Measurements from ENCODE around the gene TFRC.
A peak's percentile ranks its signal among the peaks of the same experiment; 100 is the strongest.
"Not testable (repeated sequence)": the region's sequence is repeated elsewhere in the genome, so short reads cannot be mapped to it uniquely, and the experiment has no call there.

TFRC gene

DNA sequence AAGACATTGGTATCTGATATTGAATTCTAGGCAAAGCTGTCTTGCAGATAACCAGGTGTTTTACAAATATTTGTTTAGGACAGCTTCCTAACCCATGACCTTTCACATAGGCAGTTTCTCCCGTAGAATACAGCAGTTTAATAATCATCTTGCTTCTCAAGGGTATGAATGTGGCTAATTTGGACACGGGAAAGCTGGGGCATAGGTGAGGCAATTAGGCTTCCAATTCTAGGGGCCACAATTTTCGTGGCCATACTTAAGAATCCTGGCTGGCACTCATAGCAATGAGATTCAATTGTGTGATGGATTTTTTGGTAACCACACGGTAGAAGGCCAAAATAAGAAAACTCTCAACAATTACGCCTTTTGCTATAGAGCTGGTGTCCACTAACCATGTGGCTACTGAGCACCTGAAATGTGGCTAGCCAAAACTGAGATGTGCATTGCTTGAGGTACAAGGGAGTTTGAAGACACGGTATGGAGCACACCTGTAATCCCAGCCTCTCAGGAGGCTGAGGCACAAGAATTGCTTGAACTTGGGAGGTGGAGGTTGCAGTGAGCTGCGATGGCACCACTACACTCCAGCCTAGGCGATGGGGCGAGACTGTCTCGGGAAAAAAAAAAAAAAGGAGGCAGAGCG, 34.4 kb downstream of the TFRC start:
- DNase-seq = peak; percentile 38

DNA sequence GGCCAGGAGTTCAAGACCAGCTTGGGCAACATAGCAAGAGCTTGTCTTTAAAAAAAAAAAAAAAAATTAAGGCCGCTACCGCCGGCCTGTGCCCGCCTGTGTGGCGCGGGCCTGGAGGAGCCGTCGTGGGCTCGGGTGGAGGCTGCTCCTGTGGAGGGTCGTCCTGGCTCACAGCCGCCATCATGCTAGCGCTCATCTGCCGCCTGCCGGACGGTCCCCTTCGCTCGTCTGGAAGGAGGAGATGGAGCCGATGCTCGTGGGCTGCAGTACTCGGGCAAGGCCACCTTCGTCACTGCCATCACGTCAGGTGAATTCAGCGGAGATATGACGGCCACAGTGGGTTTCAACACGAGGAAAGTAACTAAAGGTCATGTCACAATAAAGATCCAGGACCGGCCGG, 37.4 kb downstream of the TFRC start:
- no peak for DNase-seq

DNA sequence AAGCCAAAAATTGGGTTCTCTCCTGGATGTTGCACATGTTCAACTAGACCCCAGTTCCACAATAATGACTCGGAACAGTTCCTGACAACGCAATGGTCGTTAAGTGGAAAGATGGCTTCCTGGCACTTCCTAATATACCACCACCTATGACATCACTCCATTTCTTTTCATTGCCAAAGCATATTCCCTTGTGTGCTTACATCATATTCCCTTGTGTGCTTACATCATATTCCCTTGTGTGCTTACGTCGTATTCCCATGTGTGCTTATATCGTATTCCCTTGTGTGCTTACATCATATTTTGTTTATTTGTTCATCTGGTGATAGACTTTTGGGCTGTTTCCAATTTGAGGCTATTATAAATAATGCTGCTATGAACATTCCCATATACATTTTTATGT, 39.2 kb downstream of the TFRC start:
- DNase-seq = no peak

DNA sequence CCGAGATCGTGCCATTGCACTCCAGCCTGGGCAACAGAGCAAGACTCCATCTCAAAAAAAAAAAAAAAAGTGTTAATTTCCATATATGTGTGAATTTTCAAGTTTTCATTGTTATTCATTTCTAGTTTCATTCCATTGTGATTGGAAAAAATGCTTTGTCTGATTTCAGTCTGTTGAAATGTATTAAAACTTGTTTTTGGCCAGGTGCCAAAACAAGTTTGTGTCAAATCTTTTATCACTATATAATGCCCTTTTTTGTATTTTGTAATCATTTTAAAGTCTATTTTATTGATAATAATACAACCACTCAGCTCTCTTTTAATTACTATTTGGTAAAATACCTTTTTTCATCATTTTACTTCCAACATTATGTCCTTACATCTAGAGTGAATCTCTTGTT, 42.5 kb downstream of the TFRC start:
- no peak for DNase-seq

DNA sequence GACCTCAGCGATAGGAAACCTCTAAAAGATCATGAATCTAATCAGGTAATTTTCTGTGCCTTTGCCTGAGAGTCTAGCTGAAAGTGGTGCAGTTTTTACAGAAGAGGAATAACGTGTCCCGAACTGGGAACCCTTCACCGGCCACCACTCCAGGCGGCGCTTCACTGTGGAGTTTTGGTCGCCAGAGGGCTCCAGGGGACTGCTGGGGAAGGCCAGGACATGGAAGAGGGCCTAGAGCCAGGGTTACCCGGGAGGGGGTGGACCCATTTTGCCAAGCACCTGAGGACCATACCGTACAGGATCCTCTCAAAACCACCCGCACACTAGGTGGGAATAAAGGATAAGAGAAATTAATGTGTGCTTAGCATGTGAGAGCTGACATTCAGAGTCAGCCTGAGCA, 55.8 kb downstream of the TFRC start:
- not testable (repeated sequence) for DNase-seq

DNA sequence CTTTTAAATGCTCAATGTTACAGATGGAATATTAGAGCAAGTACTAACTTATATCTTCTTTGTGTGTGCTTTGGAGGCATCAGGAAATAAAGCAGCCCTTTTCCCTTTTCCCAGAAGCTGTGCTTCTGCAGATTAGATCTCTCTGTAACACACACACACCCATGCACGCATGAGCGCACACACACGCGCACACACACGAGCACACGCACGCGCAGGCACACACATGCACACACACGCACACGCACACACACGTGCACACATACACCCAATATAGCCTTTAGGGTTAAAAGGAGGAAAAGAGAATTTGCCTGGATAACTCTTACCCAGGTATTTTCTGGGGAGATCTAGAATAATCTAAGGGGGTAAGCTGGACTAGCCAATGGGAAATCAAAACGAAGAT, 56.9 kb downstream of the TFRC start:
- no peak for DNase-seq

DNA sequence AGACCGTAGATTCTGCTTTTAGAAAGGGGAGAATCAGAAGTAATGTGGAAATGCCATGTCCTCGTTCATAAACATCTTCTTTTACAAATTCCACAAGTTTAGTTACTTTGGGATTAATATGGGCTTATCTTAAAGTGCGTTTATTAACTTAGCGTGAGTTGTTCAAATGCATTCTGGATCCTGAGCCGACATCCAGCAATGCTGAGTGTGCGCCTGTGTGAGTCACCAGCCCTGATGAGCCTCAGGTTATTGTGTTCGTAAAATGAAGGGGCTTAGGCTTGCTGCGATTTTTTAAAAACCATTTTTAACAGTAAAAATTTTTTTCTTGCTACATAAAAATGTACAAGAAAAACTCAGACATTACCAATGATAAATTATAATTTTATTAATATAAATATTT, 57.9 kb downstream of the TFRC start:
- DNase-seq = no peak

DNA sequence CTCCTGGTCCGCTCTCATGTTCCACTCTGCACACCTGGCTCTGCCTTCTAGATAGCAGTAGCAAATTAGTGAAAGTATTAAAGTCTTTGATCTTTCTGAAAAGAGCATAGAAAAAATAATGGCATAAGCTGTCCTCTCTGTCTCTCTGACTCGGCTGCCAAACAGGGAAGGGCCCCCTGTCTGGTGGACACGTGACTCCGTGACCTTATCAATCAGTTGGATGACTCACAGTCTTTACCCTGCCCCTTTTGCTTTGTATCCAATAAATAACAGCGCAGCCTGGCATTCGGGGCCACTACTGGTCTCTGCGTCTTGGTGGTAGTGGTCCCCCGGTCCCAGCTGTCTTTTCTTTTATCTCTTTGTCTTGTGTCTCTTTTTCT, 59.4 kb downstream of the TFRC start:
- DNase-seq = not testable (repeated sequence)

DNA sequence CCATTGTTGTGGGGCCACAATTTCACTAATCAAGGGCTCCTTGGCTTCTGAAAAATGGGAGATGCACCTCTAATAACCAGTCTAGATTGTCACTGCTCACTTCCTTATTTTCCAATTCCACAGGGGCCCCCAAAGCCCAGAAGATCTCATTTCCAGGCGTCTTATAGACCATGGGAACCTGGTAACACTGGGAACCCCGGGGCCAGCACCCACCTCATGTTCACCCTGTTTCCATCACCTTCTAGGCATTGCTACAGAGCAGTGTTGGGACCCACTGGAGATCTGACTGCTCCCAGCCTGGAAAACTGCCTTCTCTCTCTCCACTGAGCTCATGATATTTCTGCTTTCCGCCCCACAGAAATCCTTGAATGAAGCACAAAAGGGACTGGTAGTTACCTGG, 61.5 kb downstream of the TFRC start:
- no peak for DNase-seq

DNA sequence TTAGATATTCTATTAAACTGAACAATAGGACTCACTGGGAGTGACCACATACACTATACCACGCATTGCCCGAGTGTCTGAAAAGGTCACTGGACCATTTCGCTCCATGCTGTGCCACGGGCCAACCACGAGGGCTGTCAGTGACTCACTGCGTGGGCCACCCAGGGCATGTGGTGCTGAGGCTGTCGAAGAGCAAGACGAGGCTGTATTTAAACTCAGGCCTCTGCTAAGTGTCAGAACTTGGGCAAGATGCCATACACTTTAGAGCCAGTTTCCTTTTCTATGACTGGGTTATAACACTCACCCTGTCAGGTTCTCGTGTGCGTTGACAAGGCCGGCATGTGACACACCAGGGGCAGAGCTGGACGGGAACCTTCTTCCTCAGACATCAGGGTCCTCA, 62.3 kb downstream of the TFRC start:
- not testable (repeated sequence) for DNase-seq

DNA sequence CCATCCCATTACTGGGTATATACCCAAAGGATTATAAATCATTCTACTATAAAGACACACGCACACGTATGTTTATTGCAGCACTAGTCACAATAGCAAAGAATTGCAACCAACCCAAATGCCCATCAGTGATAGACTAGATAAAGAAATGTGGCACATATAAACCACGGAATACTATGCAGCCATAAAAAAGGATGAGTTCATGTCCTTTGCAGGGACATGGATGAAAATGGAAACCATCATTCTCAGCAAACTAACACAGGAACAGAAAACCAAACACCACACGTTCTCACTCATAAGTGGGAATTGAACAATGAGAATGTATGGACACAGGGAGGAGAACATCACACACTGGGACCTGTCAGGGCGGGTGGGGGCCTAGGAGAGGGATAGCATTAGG, 63.7 kb downstream of the TFRC start:
- DNase-seq = not testable (repeated sequence)

DNA sequence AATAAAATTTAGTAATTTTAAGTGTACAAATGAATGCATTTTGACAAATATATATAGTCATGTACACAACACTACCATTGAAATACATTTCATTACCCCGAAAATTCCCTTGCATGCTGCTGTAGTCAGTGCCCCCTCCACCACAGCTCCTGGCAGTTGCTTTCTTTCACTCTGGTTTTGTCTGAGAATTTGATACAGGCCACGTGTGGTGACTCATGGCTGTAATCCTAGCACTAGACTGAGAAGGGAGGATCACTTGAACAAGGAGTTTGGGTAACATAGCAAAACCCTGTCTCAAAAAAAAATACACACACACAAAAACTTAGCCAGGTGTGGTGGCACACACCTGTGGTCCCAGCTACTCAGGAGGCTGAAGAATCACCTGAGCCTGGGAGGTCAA, 65.4 kb downstream of the TFRC start:
- no peak for DNase-seq

DNA sequence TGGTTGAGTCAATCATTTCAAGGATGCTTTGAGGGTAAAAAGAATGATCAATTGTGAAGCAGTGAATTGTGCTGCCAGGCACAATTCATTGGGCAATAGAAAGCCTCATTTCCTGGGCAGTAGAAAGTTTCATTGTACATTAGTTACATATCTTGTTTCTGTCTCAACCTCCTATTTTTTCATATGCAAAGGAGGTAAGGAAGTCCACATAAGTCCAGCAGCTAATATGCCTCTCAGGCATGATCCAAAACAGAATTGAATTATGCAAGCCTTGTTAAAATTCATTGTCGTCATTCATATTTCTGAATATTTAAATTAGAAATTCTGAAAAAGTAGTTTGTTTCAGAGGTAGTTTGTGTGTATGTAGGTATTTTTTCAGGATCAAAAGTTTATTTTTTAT, 65.8 kb downstream of the TFRC start:
- no peak for DNase-seq

DNA sequence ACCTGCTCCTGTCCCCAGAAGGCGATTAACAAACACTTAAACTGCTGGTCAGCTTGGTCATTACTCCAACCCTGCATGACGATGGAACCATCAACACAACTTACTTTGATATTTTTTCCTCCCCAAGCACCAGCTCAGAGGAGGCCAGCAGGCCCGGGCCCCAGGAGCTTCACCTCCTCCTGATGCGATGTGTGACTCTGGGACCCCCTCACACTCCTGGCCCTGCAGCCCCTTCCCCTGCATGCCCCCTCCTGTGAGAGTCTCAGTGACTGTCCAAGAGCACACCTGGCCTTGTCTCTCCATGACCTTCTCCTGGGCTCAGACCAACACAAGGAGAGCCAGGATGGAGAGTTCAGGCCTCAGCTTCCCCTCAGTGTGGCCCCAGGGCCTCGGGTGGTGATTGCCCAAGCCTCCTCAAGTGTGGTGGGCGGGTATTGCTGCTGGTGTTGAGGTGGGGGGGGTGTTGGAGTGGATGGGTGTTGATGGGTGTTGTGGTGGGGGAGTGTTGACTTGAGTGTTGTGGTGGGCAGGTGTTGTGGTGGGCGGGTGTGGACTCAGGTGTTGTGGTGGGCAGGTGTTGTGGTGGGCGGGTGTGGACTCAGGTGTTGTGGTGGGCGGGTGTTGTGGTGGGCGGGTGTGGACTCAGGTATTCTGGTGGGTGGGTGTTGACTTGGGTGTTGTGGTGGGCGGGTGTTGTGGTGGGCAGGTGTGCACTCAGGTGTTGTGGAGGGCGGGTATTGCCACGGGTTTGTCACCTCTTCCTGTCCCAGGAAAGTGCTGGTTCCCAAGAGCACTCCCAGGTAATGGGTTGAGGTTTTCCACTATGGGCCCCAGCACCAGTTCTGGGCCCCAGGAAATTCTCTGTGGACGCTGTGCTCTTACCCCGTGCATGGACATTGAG, 68.1 kb downstream of the TFRC start:
- no peak for DNase-seq

DNA sequence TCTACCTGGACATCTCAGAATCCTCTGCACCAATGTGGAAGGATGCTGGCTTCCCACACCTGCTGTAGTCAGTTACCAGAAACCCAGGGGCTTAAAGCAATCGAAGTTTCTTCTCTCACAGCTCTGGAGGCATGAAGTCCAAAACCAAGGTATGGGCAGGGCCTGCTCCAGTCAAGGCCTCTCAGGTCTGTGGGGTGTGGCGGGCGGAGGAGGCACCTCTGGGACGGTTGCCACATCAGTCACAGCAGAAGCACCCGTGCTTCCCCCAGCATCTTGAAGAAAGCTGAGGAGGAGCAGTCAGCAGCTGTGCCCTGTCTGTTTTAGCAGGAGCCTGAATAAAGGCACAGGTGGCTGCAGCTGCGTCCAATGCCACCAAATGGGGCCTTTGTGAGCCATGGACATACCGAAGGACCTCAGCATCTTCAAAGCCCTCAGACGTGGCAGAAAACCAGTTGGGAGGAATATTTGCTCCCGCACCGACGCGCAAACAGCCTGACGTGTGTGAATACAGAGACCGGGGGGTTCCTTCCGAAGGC, 68.9 kb downstream of the TFRC start:
- no peak for DNase-seq

DNA sequence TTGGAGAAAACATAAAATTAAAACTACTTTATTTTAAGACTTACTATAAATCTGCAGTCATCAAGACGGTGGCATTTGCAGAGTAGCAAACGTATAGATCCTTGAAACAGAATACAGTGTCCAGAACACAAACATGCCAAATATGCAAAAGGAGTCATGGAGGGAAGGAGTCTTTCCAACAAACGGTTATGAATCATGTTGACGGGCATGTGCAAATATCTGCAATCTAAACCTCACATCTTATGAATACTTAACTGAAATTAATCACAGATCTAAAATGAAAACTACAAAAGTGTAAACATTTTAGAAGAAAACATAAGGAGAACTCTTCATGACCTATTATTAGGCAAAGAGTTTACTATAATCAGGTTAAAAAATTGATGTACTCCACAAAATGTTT, 69.4 kb downstream of the TFRC start:
- DNase-seq = no peak

DNA sequence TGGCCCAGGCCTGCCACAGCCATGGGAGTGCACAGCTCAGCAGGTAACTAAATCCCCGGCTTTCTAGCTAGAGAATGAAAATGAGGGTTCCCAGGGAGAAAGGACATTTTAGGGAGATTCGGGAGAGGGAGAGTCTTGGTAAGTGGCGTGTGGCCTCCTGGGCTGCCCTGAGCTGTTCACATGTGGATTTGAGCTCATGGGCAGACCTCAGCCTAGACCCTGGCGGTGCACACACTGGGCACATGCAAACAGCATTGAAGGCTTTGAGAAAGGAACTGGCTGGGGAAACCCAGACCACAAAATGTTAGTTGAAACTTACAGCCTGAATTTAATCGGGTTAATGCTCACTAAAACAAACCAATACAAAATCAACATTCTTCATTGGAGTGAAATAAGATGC, 72.4 kb downstream of the TFRC start:
- DNase-seq = no peak

DNA sequence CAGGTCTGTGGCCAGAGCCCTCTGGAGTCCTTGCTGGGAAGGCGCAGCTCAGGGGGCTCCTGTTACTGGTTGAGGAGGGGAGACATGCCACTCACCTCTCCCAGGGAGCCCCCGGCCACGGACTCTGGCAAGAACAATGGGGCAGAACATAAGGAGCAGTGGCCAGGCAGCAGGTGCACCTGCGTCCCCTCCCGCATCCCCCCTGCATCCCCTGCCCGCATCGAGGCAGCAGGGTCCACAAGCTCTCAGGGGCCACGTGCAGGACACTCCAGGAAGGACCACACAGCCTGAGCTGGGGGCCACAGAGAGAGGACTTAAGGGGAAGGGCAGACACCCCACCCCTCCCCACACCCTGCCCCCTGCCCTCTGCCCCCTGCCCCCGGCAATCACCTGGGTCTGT, 73.0 kb downstream of the TFRC start:
- DNase-seq = no peak

DNA sequence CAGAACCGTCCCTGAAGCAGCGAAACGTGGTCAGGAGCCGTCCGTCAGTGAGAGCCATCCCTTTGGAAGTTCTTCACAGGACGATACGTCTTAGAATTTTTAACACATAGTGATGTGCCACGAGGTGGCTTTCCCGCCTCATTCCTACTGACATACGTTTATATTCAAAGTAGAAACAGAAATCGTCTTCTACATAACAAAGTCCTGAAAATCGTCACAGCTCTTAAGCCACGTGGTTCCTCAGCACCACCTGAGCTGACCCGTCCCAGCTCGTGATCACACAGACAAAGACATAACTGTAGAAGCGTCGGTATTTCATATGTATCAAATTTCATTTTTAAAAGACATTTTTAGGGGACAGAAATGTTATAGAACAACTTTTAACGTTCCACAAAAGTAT, 73.5 kb downstream of the TFRC start:
- DNase-seq = no peak

DNA sequence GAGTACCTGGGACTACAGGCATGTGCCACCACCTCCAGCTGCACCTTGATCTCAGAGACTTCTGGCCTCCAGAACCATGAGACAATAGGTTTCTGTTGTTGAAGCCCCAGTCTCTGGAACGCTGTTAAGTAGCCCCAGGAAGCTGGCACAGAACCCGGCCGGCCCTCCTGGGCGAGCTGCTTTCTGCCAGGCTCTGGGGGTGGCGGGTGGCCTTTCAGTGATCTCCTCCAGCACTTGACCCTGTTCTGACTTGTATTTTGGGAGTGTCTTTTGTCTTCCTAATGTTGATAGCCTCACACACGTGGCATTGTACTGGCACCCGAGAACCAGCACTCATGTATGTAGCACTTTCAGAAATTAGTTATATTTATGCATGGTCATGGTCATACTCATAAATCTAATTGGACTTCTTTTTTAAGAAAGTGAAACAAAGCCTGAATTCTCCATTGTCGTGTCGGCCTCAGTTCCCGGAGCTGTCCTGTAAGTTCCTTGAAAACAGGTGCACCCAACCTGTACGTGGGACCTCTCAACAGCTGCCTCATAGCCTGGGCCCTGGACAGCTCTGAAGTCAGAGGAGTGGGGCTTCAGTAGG, 74.0 kb downstream of the TFRC start:
- DNase-seq = no peak

DNA sequence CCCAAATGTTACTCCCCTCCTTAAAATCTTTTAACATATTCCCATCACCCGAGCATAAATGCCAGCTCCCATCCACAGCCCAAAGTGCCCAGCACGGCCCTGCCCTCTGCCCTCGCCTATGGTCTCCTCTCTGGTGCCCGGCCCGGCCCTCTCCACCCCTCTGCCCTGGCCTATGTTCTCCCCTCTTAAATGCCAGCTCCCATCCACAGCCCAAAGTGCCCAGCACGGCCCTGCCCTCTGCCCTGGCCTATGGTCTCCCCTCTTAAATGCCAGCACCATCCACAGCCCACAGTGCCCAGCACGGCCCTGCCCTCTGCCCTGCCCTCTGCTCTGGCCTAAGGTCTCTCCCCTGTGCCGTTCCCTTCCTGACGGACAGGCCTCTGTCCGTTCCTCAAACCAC, 76.6 kb downstream of the TFRC start:
- not testable (repeated sequence) for DNase-seq

DNA sequence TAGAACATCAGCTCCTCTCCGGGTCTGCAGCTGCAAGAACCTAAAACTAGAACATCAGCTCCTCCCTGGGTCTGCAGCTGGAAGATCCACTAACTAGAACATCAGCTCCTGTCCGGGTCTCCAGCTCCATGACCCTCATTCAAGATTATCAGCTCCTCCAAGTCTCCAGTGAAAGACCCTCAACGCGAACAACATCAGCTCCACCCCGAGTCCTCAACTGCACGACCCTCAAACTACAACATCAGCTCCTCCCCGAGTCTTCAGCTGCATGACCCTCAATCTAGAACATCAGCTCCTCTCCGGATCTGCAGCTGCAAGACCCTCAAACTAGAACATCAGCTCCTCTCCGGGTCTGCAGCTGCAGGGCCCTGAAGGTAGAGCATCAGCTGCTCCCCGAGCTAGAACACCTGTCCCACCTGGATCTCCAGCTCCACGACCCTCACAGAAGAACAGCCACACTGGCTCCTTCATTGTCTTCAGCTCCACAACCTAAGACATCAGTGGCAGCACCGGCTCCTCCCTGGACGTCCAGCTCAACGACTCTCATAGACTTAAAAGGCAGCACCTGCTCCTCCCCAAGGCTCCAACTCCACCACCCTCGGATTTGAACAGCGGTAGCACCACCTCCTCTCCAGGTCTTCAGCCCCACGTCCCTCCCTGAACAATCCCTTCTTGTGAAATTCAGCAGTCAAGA, 77.4 kb downstream of the TFRC start:
- not testable (repeated sequence) for DNase-seq

DNA sequence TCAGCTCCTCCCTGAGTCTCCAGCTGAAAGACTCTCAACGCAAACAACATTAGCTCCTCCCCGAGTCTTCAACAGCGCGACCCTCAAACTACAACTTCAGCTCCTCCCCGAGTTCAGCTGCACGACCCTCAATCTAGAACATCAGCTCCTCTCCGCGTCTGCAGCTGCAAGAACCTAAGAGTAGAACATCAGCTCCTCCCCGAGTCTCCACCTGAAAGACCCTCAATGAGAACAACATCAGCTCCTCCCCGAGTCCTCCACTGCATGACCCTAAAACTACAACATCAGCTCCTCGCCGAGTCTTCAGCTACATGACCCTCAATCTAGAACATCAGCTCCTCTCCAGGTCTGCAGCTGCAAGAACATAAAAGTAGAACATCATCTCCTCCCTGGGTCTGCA, 78.3 kb downstream of the TFRC start:
- no peak for DNase-seq
